PC-9 (cell line): ENCODE results near the gene PES1. TPM values are rescaled to one million over a fixed set of nuclear protein-coding genes. Genes with fewer than 3 reads are reported as not detected.

ENCODE experiments used
- BruUV-seq: library from RNA; stranded (reverse); fragments of 400-500 nt; replicated peaks from 2 replicates; lab custom pipeline; 2021; lab: Mats Ljungman, UMichigan
- CTCF ChIA-PET: fragments of 300-600 bp; sonication (Branson Sonifier 250); formaldehyde crosslinking; loops from one replicate; lab custom pipeline; 2022; ENCODE audit warnings: antibody characterized with exemption; lab: Charles Lee
- POLR2A ChIA-PET: fragments of 300-600 bp; sonication (Branson Sonifier 250); formaldehyde crosslinking; loops from one replicate; lab custom pipeline; 2022; ENCODE audit warnings: antibody characterized with exemption; ENCODE audit not compliant: unreplicated experiment; lab: Charles Lee
- DNase-seq, 2 experiments: peaks; one replicate each; pipeline versions ENCODE4 v3.0.0 to v3.0.0-alpha.2; 2015 to 2022; ENCODE audit warnings: mixed read lengths in 1 of 2
- H2AFZ ChIP-seq: fragments of 200-600 bp; sonication (generic); 2 replicates; pipeline ENCODE4 v1.8.1; 2017; ENCODE audit warnings: antibody characterized with exemption
- H3F3A ChIP-seq: fragments of 200-600 bp; sonication (generic); 2 replicates; pipeline ENCODE4 v1.8.1; 2017; ENCODE audit warnings: antibody characterized with exemption, mild to moderate bottlenecking, low read depth; ENCODE audit not compliant: insufficient read depth
- H3K27ac ChIP-seq: fragments of 200-600 bp; sonication (generic); 2 replicates; pipeline ENCODE4 v1.6.1; 2016; ENCODE audit warnings: mixed run types
- H3K27me3 ChIP-seq: fragments of 200-600 bp; sonication (generic); 2 replicates; pipeline ENCODE4 v1.6.1; 2016; ENCODE audit warnings: low read depth, mixed run types; ENCODE audit not compliant: insufficient read depth
- H3K36me3 ChIP-seq: fragments of 200-600 bp; sonication (generic); 2 replicates; pipeline ENCODE4 v1.6.1; 2016; ENCODE audit warnings: low read depth, mixed run types
- H3K4me1 ChIP-seq: fragments of 200-600 bp; sonication (generic); replicated peaks from 2 replicates; pipeline ENCODE4 v1.6.1; 2016; ENCODE audit warnings: mixed run types; ENCODE audit not compliant: insufficient read depth
- H3K4me2 ChIP-seq: fragments of 200-600 bp; sonication (generic); 2 replicates; pipeline ENCODE4 v1.6.1; 2017; ENCODE audit warnings: mixed run types
- H3K4me3 ChIP-seq: fragments of 200-600 bp; sonication (generic); 2 replicates; pipeline ENCODE4 v1.6.1; 2016; ENCODE audit warnings: mixed run types
- H3K79me2 ChIP-seq: fragments of 200-600 bp; sonication (generic); 2 replicates; pipeline ENCODE4 v1.6.1; 2017; ENCODE audit warnings: low read depth, mixed run types
- H3K9me2 ChIP-seq: fragments of 200-600 bp; sonication (generic); 2 replicates; pipeline ENCODE4 v1.8.1; 2017; ENCODE audit warnings: mild to moderate bottlenecking; ENCODE audit not compliant: insufficient read depth
- H3K9me3 ChIP-seq: fragments of 200-600 bp; sonication (generic); 2 replicates; pipeline ENCODE4 v1.8.1; 2016; ENCODE audit warnings: low read depth; ENCODE audit not compliant: insufficient read depth
- H4K20me1 ChIP-seq: fragments of 200-600 bp; sonication (generic); 2 replicates; pipeline ENCODE4 v1.8.1; 2017; ENCODE audit not compliant: insufficient read depth
- EZH2 ChIP-seq: fragments of 200-600 bp; sonication (generic); IDR thresholded peaks from 2 replicates; pipeline ENCODE4 v1.8.0; 2017; ENCODE audit warnings: antibody characterized with exemption, low read depth
- intact Hi-C: fragments of 100-400 bp; cut with micrococcal nuclease; formaldehyde crosslinking; loops from one replicate; pipeline ENCODE4 v1.10.0; 2022; ENCODE audit not compliant: unreplicated experiment
- total RNA-seq: library from RNA; stranded (reverse); gene quantifications from 2 replicates; pipeline ENCODE4 v1.2.3, GENCODE V29; 2021
- TF ChIP-seq, protein P1 (sequence below): fragments of 200-600 bp; sonication (generic); conservative IDR thresholded peaks from 2 replicates; pipeline ENCODE4 v1.6.1; 2017; ENCODE audit warnings: mixed run types, antibody characterized with exemption, mild to moderate bottlenecking, moderate library complexity

PES1 gene
- total RNA-seq, 1 experiment from 2014 or later = 94.3 TPM

GRCh38 chr22:30578481-30578880 lies 13.2 kb downstream of the PES1 start:
- H3F3A ChIP-seq = peaks cover 15% of the 10 kb centered on the region; the same call in 1 of the 2 replicates
- no peak overlapping the region for H3K4me3 ChIP-seq
- no peaks in the 10 kb centered on the region for H3K27me3 ChIP-seq
- no peak overlapping the region for H2AFZ ChIP-seq
- CTCF ChIA-PET = no interaction called here
- no peaks in the 10 kb centered on the region for H3K79me2 ChIP-seq
- H3K4me1 ChIP-seq = no peaks in the 10 kb centered on the region
- BruUV-seq = no TSS peak
- H4K20me1 ChIP-seq = peaks cover 20% of the 10 kb centered on the region; the same call in 1 of the 2 replicates
- H3K9me3 ChIP-seq = no peaks in the 10 kb centered on the region
- H3K27ac ChIP-seq = no peak overlapping the region
- intact Hi-C loops = no loop called here
- no peak overlapping the region for H3K4me2 ChIP-seq
- POLR2A ChIA-PET = no interaction called here
- DNase-seq = no peak
- peaks cover 24% of the 10 kb centered on the region for H3K36me3 ChIP-seq
- no peaks in the 10 kb centered on the region for H3K9me2 ChIP-seq
- TF ChIP-seq EZH2 = no peak
- TF ChIP-seq, protein P1, sequence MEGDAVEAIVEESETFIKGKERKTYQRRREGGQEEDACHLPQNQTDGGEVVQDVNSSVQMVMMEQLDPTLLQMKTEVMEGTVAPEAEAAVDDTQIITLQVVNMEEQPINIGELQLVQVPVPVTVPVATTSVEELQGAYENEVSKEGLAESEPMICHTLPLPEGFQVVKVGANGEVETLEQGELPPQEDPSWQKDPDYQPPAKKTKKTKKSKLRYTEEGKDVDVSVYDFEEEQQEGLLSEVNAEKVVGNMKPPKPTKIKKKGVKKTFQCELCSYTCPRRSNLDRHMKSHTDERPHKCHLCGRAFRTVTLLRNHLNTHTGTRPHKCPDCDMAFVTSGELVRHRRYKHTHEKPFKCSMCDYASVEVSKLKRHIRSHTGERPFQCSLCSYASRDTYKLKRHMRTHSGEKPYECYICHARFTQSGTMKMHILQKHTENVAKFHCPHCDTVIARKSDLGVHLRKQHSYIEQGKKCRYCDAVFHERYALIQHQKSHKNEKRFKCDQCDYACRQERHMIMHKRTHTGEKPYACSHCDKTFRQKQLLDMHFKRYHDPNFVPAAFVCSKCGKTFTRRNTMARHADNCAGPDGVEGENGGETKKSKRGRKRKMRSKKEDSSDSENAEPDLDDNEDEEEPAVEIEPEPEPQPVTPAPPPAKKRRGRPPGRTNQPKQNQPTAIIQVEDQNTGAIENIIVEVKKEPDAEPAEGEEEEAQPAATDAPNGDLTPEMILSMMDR = no peak

DNA sequence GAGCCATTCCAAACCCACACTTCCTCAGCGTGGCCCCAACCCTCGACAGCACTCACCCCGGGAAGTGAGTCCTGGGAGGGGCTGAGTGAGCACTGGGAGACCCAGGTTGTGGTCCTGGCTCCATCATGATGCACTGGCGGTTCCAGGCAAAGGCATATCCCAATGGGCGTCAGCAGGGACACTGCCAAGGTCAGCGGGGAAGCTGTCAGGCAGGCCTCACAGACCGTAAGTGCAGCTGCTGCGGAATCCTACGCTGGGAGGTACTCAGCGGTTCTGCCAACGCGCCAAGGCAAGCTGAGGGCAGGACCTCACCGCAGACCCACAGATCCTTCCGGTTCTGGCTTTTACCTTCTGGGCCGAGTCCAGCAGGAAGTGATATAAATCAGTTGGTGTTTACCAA lies 15.9 kb downstream of the PES1 start:
- POLR2A ChIA-PET = no interaction called here
- H3K36me3 ChIP-seq = peaks cover 16% of the 10 kb centered on the region; the same call in 1 of the 2 replicates
- CTCF ChIA-PET = no interaction called here
- TF ChIP-seq, protein P1 = no peak
- no peak for TF ChIP-seq EZH2
- DNase-seq = no peak
- no peak overlapping the region for H3K4me3 ChIP-seq
- BruUV-seq = no TSS peak
- no peaks in the 10 kb centered on the region for H3K9me2 ChIP-seq
- no peaks in the 10 kb centered on the region for H3K27me3 ChIP-seq
- H3K9me3 ChIP-seq = no peaks in the 10 kb centered on the region
- H4K20me1 ChIP-seq = peaks cover 27% of the 10 kb centered on the region
- intact Hi-C loops = no loop called here
- H3K27ac ChIP-seq = no peak overlapping the region
- no peak overlapping the region for H2AFZ ChIP-seq
- H3K4me1 ChIP-seq = no peaks in the 10 kb centered on the region
- H3K79me2 ChIP-seq = no peaks in the 10 kb centered on the region
- H3F3A ChIP-seq = peaks cover 23% of the 10 kb centered on the region
- H3K4me2 ChIP-seq = no peak overlapping the region

- POLR2A ChIA-PET = no interaction called here
- Histone ChIP-seq H3K36me3 (peaks cover 10% of the 10 kb centered on the region; the same call in 1 of the 2 replicates), H3K27me3 (no peaks in the 10 kb centered on the region), H3K4me2 (no peak overlapping the region), H3K9me3 (no peaks in the 10 kb centered on the region), H3K4me3 (no peak overlapping the region), H3K4me1 (no peaks in the 10 kb centered on the region), H4K20me1 (peaks cover 27% of the 10 kb centered on the region), H3F3A (peaks cover 27% of the 10 kb centered on the region), H3K9me2 (no peaks in the 10 kb centered on the region), H3K79me2 (no peaks in the 10 kb centered on the region), H2AFZ (no peak overlapping the region), H3K27ac (no peak overlapping the region)
- no peak for DNase-seq
- BruUV-seq = no TSS peak
- TF ChIP-seq, protein P1 = no peak
- TF ChIP-seq EZH2 = no peak
- CTCF ChIA-PET = interaction anchor here (0.6 kb wide), 1 partner anchor 193 kb away, joined by 6 read pairs; no protein-coding TSS in a partner anchor
- intact Hi-C loops = no loop called here
These were observed 16.6 kb downstream of the PES1 start for GRCh38 chr22:30574997-30575671.
